BLaER1 (cell line): ENCODE measurements around the gene CPEB4.

ENCODE experiments used
- H3K27ac ChIP-seq: shearing (Covaris generic); formaldehyde crosslinking; 2 replicates; pipeline ENCODE4 v1.8.1; 2022
- H3K27me3 ChIP-seq: shearing (Covaris generic); formaldehyde crosslinking; 2 replicates; pipeline ENCODE4 v1.8.1; 2022
- H3K36me3 ChIP-seq: shearing (Covaris generic); formaldehyde crosslinking; 2 replicates; pipeline ENCODE4 v1.8.1; 2022
- H3K4me1 ChIP-seq: shearing (Covaris generic); formaldehyde crosslinking; 2 replicates; pipeline ENCODE4 v1.8.1; 2022
- H3K4me2 ChIP-seq: shearing (Covaris generic); formaldehyde crosslinking; 2 replicates; pipeline ENCODE4 v1.8.1; 2022
- H3K4me3 ChIP-seq: shearing (Covaris generic); formaldehyde crosslinking; 2 replicates; pipeline ENCODE4 v1.8.1; 2022
- H3K9ac ChIP-seq: shearing (Covaris generic); formaldehyde crosslinking; 2 replicates; pipeline ENCODE4 v1.8.1; 2022
- H3K9me3 ChIP-seq: shearing (Covaris generic); formaldehyde crosslinking; 2 replicates; pipeline ENCODE4 v1.8.1; 2022
- H4K20me1 ChIP-seq: shearing (Covaris generic); formaldehyde crosslinking; 2 replicates; pipeline ENCODE4 v1.8.1; 2022
- Cebpa-rat ChIP-seq: shearing (Covaris generic); IDR thresholded peaks from 2 replicates; pipeline ENCODE4 v1.8.1; 2022

Gene CPEB4

DNA sequence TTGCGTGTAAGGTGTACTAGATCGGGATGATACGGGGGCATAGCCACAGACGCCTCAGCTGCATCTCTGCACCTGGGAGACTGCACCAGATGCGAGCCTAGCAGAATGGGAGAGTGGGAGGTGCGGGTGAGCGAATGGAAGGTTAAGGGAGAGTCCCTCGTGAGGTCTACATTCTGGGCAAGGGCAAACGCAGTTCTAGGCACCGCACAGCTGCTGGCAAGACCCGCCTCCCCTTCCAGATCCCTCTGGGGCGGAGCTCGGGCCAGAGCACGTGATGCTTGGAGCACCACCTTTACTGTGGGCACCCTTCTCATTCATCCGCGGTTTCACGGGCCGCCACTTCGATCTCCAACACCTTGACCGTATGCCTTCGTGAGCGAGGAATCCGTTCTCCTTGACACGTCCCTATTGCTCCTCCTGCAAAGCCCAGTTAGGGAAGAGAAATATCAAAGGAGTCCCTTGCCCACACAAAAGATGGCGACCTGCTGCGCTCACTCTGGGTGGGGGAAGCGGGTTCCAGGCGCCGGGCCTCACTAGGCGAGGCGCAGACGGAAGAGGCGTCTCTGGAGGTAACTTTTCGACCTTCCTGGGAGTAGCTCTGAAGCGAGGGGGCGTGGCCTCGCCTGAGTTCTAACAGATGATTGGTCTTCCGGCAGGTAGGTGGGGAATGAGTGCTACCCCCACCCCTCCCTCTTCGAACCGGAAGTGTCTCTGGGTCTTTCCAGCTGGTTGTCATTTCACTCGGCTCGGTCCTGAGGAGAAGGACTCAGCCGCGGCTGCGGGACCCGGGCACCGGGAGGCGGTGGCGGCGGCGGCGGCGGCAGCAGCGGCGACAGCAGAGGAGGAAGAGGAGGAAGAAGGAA is at the start of gene CPEB4:
Gene CPEB4, plus strand, starts transcription at position 740 of the 863 bp plus-strand sequence. CDS start 1,385 bp downstream, outside the sequence.
- Histone ChIP-seq H3K27me3 (peaks cover 26% of the 10 kb centered on the region), H3K4me3 (peak within 1 kb of the TSS; percentile 81)

DNA sequence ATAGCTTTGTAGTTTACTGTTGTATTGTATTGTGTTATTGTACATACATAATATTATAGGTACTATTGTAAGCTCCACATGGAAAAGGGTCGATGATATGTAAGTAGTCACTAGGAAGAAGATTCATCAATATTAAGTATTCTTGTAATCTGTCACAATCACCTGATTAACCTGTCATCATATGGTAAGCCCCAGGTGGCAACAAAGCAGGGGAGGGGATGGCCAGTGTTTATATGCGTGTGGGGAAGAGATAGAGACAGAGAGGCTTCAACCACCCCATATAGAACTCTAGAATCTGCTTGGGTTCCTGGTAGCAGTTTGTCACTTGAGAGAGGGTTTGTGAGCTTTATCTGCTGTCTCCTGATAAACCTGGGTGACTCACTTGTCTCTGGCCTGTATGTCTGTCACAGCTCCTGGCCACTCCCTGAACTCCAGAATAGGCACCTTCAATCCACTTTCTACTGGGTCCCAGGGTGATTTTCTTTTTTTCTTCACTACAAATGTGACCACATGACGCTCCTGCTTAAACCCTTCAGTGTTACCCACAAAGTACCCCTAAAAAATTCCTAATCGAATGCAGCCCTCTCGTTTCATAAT is 48.9 kb upstream of the CPEB4 start:
- no peak for TF ChIP-seq Cebpa-rat
- H3K9ac ChIP-seq: no peak overlapping the region
- H3K27me3 ChIP-seq: no peaks in the 10 kb centered on the region
- peaks cover 7% of the 10 kb centered on the region for H3K4me1 ChIP-seq
- no peaks in the 10 kb centered on the region for H3K36me3 ChIP-seq
- peaks cover 6% of the 10 kb centered on the region; the same call in 1 of the 2 replicates for H3K9me3 ChIP-seq
- H3K4me2 ChIP-seq: no peak overlapping the region
- H3K27ac ChIP-seq: no peak overlapping the region
- H4K20me1 ChIP-seq: no peaks in the 10 kb centered on the region
- no peak overlapping the region for H3K4me3 ChIP-seq

More for the DNA sequence above, at the start of gene CPEB4:
- Histone ChIP-seq H3K4me2 (peak within 1 kb of the TSS; percentile 81), H4K20me1 (peaks cover 24% of the 10 kb centered on the region), H3K27ac (peak within 1 kb of the TSS; percentile 95), H3K4me1 (peaks cover 39% of the 10 kb centered on the region), H3K9me3 (no peaks in the 10 kb centered on the region), H3K9ac (peak within 1 kb of the TSS; percentile 89), H3K36me3 (no peaks in the 10 kb centered on the region)
- TF ChIP-seq Cebpa-rat: no peak

DNA sequence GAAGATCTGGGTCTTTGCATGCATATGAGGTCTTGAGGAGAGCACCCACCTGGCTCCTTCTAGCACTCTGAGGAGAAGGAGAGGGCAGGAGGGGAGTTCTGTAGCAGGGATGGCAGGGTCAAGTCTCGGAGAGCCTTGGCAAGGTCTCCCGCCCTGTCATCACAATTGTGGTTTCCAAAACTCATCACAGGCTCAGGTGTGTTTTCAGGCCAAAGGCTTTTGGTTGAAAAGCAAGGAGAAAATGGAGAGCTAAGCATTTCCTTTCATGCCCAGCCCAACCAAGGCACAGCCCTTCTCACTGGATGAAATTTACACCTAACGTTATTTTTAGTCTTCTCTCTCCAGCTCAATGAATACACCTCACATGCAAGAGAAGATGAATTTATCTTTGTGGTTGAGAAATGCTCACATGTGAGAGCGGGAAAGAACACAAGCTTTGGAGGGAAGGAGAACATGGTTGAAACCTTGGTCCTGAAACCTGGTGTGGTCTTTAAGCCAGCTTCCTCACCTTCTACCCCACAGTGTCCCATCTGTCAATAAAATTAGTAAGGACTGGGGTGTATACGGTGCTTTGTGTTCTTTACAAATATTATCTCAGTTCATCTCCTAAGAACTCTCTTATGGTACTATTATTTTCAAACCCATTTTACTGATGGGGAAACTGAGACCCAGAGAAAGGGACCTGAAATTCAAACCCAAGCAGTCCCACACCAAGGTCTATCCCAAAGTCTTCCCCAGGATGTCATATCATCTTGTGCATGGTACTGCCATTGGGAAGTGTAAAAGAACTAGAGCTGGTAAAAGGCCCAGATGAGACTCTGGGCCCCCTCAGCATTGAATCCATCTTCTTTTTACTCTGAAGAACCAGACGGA is 47.8 kb upstream of the CPEB4 start:
- no peak overlapping the region for H3K27ac ChIP-seq
- no peak overlapping the region for H3K4me3 ChIP-seq
- no peaks in the 10 kb centered on the region for H3K36me3 ChIP-seq
- no peak for TF ChIP-seq Cebpa-rat
- H3K4me1 ChIP-seq: peaks cover 2% of the 10 kb centered on the region
- no peak overlapping the region for H3K4me2 ChIP-seq
- no peaks in the 10 kb centered on the region for H4K20me1 ChIP-seq
- no peaks in the 10 kb centered on the region for H3K27me3 ChIP-seq
- peaks cover 6% of the 10 kb centered on the region; the same call in 1 of the 2 replicates for H3K9me3 ChIP-seq
- H3K9ac ChIP-seq: no peak overlapping the region

DNA sequence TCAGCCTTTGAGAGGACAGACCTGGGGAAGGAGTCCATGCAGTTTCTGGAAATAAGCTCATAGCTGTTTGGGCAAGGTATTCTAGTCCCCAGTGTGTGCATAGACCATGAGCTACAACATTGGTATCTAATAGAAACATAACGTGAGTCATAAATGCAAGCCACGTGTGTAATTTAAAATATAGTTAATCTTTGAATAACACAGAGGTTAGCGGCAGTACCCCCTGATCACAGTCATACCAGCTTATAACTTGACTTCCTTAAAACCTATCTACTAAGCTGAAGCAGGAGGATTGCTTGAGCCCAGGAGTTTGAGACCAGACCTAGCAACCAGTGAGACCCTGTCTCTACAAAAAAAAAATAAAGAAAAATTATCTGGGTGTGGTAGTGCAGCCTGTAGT is 46.4 kb upstream of the CPEB4 start:
- H3K4me1 ChIP-seq: no peaks in the 10 kb centered on the region
- no peak for TF ChIP-seq Cebpa-rat
- H3K27ac ChIP-seq: no peak overlapping the region
- no peak overlapping the region for H3K4me2 ChIP-seq
- H3K9ac ChIP-seq: no peak overlapping the region
- H3K27me3 ChIP-seq: no peaks in the 10 kb centered on the region
- H3K4me3 ChIP-seq: no peak overlapping the region
- no peaks in the 10 kb centered on the region for H4K20me1 ChIP-seq
- H3K9me3 ChIP-seq: peaks cover 10% of the 10 kb centered on the region; the same call in 1 of the 2 replicates
- H3K36me3 ChIP-seq: no peaks in the 10 kb centered on the region

- Histone ChIP-seq H3K4me1 (no peaks in the 10 kb centered on the region), H3K4me3 (no peak overlapping the region), H4K20me1 (no peaks in the 10 kb centered on the region), H3K9me3 (peaks cover 24% of the 10 kb centered on the region; the same call in 1 of the 2 replicates), H3K36me3 (no peaks in the 10 kb centered on the region), H3K27me3 (no peaks in the 10 kb centered on the region), H3K9ac (no peak overlapping the region), H3K4me2 (no peak overlapping the region), H3K27ac (no peak overlapping the region)
- no peak for TF ChIP-seq Cebpa-rat
These were observed 44.4 kb upstream of the CPEB4 start for GRCh38 chr5:173843794-173844193.

DNA sequence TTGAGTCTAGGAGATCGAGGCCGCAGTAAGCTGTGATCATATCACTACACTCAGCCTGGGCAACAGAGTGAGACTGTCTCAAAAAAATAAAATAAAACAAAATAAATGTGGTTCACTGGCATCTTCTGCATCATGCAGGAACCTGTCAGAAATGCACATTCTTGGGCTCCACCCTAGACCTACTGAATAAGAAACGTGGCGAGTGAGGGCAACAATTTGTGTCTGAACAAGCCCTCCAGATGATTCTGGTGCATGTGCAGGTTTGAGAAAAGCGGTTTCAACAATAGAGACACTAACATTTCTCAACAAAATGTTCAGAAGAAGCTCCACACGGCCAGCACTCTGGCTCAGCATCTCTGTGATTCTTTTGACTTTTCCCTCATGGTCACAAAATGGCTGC is 42.8 kb upstream of the CPEB4 start:
- no peak overlapping the region for H3K4me3 ChIP-seq
- peaks cover 31% of the 10 kb centered on the region for H3K9me3 ChIP-seq

GRCh38 chr5:173846929-173847501 is 41.1 kb upstream of the CPEB4 start:
- Histone ChIP-seq H3K4me3 (no peak overlapping the region), H3K9ac (no peak overlapping the region), H4K20me1 (no peaks in the 10 kb centered on the region), H3K9me3 (peaks cover 31% of the 10 kb centered on the region), H3K27ac (no peak overlapping the region), H3K27me3 (no peaks in the 10 kb centered on the region), H3K4me1 (peaks cover 12% of the 10 kb centered on the region; the same call in 1 of the 2 replicates), H3K4me2 (no peak overlapping the region), H3K36me3 (no peaks in the 10 kb centered on the region)
- no peak for TF ChIP-seq Cebpa-rat

More for the DNA sequence above, 42.8 kb upstream of the CPEB4 start:
- H3K4me1 ChIP-seq: no peaks in the 10 kb centered on the region
- TF ChIP-seq Cebpa-rat: no peak
- no peaks in the 10 kb centered on the region for H3K27me3 ChIP-seq
- H3K36me3 ChIP-seq: no peaks in the 10 kb centered on the region
- no peak overlapping the region for H3K9ac ChIP-seq
- H3K4me2 ChIP-seq: no peak overlapping the region
- no peak overlapping the region for H3K27ac ChIP-seq
- no peaks in the 10 kb centered on the region for H4K20me1 ChIP-seq

GRCh38 chr5:173848986-173849596 is 39.1 kb upstream of the CPEB4 start:
- Histone ChIP-seq H3K4me2 (no peak overlapping the region), H3K27ac (no peak overlapping the region), H4K20me1 (no peaks in the 10 kb centered on the region), H3K4me1 (peaks cover 15% of the 10 kb centered on the region; the same call in 1 of the 2 replicates), H3K9me3 (peaks cover 31% of the 10 kb centered on the region), H3K27me3 (no peaks in the 10 kb centered on the region), H3K36me3 (no peaks in the 10 kb centered on the region), H3K4me3 (no peak overlapping the region), H3K9ac (no peak overlapping the region)
- TF ChIP-seq Cebpa-rat: no peak

DNA sequence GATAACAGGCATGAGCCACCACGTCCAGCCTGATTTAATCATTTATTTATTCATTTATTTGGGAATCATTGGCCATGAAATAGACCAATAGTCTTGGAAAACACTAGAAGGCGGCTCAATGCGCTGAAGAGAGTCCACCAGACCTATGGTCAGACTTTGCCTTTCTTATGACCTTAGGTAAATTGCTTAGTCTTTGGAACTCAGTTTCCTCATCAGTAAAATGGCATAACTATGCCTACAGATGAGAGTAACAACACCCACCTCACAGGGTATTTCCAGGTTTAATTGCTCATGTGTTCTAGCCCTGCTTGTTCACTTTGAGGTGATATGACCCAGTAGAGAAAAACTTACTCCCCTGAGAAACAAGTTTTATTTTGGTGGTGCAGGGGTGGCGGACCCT is 38.2 kb upstream of the CPEB4 start:
- Histone ChIP-seq H3K36me3 (no peaks in the 10 kb centered on the region), H3K4me1 (peaks cover 15% of the 10 kb centered on the region; the same call in 1 of the 2 replicates)
- TF ChIP-seq Cebpa-rat: no peak

More for the DNA sequence above, 38.2 kb upstream of the CPEB4 start:
- Histone ChIP-seq H3K27me3 (no peaks in the 10 kb centered on the region), H3K27ac (no peak overlapping the region), H3K4me2 (no peak overlapping the region), H4K20me1 (no peaks in the 10 kb centered on the region), H3K4me3 (no peak overlapping the region), H3K9ac (no peak overlapping the region), H3K9me3 (peaks cover 31% of the 10 kb centered on the region)
